ENCODE results near the gene CSNK1G2. TPM values are rescaled to one million over a fixed set of nuclear protein-coding genes. Genes with fewer than 3 reads are reported as not detected.

The CSNK1G2 gene
- total and polyA plus RNA-seq, 2 of the 13 experiments (the other 11 are each of a cell fraction or from before 2014, with no cell fraction given), result 53.8 to 72.5 TPM

- no peak for TF ChIP-seq ZHX2 (IDR thresholded peaks at IDR 0.05; ENCODE audit: low read depth)
- TF ChIP-seq ZHX2 (CRISPR knock-in tag; IDR thresholded peaks at IDR 0.05; ENCODE audit: borderline replicate concordance), result no peak
- TF ChIP-seq CEBPG (CRISPR knock-in tag; IDR thresholded peaks at IDR 0.05), result peak; percentile 4; the same call in 1 of the 2 replicates
- no peak for TF ChIP-seq ZNF407 (CRISPR knock-in tag; IDR thresholded peaks at IDR 0.05; ENCODE audit: not compliant biosample characterization)
- no peak for TF ChIP-seq SETDB1 (CRISPR knock-in tag; IDR thresholded peaks at IDR 0.05; ENCODE audit: borderline replicate concordance)
- no peak for TF ChIP-seq TFE3 (CRISPR knock-in tag; IDR thresholded peaks at IDR 0.05)
- 0 out of 2 replicates have a peak, but pooled peaks have one; percentile 26 for TF ChIP-seq ZNF337 (CRISPR knock-in tag; IDR thresholded peaks at IDR 0.05; ENCODE audit: borderline replicate concordance, low read depth)
- no peak for TF ChIP-seq STAG1 (CRISPR knock-in tag; IDR thresholded peaks at IDR 0.05)
- TF ChIP-seq STAT5B (CRISPR knock-in tag; IDR thresholded peaks at IDR 0.05), result no peak
- no peak for TF ChIP-seq ZNF512 (CRISPR knock-in tag; IDR thresholded peaks at IDR 0.05)
- peak; percentile 49; the same call in 1 of the 2 replicates for TF ChIP-seq ZNF777 (CRISPR knock-in tag; IDR thresholded peaks at IDR 0.05)
Observed at GRCh38 chr19:1907563-1908363, 33.2 kb upstream of the CSNK1G2 start (continued).
